HG03066 (cell line): Measurements from ENCODE around the gene SZRD1.

ENCODE experiments used
- ATAC-seq: cut with Tn5 transposase; IDR thresholded peaks from one replicate; pipeline ENCODE4 v1.9.1; 2021; ENCODE audit warnings: low read depth; ENCODE audit not compliant: unreplicated experiment

SZRD1 gene

DNA sequence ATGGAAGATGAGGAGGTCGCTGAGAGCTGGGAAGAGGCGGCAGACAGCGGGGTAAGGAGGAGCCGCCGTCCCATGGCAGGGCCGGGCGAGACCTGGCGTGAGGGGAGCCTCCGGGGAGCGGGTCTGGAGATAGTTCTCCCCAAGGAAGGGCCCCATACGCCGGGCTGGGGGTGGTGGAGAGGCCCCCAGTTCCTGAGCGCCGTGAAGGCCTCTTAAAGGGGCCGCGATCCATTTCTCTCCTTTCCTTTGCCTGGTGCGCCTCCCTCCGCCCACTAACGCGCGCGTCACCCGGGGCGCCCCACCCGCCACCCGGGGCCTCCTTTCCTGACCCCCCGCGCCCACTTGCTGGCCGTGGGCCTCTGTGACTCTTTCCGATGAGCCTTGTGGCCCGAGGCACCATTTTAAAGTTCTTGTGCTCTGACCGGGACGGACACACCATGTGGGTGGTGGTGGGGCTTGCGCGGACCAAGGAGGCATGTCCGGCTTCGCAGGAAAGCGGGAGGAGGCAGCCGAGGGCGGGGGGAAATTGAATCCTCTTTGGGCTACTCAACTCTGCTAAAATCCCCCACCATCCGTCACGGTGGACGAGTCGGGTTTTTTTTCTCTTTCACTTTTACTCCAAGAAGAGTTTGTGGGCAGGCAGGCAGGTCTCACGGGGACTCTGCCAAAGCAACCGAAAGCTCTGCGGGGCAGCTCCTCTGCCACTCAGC is 371 bp downstream of the SZRD1 start:
- ATAC-seq, result peak; percentile 52

DNA sequence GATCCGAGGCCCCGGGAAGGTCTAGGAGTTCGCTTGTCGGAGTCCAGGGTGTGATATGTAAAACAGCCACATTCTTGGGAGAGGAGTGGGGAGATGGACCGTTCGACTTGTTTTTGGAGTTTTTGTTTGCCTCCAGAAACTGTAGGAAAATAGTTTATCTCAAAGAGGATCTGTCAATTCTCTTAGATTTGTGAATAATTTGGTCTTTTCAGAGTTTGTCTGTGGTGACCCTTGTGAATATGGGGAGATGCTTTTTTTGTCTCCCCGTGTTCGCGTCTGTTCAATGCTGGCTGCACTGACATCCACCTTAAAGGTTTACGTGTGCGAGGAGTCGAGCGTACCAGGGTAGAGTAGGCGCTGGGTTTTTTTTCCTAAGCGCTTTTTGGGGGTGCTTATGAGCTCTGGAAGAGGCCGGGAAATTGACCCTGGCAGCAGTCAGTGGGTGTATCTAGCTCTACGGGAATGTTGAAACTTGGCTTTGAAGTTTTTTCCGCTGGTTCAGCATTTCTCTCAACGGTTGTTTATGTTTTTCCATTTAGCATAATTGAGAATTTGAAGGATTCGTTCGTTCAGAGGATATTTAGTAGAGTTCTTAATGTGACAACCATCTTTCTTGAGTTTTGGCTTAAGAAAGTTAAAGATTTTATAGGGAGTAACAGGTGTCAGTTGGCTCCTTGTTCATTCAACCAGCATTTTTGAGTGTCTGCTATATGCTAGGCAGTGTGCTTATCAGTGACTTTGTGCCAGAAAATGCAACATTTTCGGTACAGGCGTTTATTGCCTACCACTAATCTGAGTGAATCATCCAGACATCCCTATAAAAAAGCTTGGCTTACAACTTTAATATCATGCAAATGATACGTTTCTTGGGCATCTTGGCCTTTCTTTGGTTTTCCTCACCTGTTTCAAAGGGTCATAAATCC is 1.2 kb downstream of the SZRD1 start:
- no peak for ATAC-seq

DNA sequence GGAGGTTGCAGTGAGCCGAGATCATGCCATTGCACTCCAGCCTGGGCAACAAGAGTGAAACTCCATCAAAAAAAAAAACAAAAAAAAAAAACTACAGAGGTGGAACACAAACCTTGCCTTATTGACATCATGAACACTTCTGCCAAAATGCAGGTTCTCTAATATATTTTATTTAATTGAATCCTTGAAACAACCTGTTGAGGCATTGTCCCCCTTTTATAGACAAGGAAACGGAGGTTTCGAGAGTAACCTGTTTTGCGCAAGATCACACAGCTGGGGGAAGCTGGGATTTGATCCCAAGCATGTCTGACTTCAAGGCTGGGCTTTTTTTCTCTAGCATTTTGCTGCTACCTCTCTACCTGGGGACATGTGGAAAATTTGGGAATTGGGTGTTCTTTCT is 2.8 kb downstream of the SZRD1 start:
- ATAC-seq, result no peak

DNA sequence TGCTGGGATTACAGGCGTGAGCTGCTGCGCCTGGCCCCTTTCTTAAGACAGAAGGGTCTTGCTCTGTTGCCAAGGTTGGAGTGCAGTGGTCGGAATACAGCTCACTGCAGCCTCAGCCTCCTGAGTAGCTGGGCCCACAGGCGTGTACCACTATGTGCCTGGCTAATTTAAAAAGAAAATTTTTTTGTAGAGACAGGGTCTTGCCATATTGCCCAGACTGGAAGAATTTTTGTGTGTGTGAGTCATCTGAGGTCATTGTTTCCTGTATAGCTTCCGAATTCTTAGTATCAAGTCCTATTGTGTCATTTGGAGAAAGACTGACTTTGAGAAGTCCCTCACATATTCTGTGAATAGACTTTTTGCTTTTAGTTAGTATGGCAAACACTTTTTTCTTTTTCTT is 4.7 kb downstream of the SZRD1 start:
- no peak for ATAC-seq

DNA sequence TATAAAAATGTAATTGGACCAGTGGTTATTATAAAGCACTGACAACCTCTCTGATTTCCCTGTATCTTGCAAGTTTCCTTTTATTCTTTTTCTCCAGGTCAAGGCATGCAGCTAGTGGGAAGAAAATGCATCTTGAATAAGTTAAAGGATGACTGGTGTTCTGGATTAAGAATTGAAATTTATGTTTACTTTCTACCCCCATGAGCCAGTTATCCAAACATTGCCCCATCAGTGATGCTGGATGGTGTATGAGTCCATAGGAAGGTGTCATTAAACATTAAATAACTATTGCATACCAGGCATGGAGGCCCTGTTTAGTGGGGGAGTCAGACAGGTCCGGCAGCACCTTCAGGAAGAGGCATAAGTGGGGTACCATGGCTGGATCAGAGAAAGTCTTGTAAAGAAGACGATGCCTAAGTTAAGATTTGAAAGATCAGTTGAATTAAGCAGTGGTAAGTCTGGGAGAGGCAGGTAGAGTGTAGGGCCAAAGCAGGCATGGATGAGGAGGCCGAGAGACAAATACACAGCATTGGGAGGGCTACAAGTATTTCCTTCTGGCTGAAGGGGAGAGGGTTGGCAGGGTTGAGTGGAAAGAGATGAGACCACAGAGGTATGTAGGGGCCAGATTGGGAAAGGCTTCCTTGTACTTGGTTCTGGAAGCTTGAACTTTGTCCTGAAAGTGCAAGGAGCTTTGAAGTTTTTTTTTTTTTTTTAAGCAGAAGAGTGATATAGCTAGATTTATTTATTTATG is 5.7 kb downstream of the SZRD1 start:
- no peak for ATAC-seq

DNA sequence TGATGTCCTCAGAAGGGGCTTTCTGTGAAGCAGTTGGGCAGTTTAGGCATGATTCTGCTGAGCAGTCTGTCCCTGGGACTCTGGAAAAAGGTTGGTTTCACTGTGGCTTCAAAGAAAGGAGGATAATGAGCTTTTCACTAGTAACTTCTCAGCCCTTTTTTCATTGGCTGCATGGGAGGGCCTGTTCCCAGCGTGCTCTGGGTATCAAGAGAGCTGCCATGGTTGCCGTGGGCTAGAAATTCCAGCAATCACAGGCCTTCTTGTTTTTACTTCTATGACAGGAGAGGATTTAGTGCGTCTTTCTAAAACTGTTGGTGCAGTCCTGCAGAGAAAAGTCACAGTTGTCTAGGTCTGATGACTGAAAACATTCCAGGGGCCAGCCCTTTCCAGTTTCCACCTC is 7.2 kb downstream of the SZRD1 start:
- ATAC-seq, result no peak

DNA sequence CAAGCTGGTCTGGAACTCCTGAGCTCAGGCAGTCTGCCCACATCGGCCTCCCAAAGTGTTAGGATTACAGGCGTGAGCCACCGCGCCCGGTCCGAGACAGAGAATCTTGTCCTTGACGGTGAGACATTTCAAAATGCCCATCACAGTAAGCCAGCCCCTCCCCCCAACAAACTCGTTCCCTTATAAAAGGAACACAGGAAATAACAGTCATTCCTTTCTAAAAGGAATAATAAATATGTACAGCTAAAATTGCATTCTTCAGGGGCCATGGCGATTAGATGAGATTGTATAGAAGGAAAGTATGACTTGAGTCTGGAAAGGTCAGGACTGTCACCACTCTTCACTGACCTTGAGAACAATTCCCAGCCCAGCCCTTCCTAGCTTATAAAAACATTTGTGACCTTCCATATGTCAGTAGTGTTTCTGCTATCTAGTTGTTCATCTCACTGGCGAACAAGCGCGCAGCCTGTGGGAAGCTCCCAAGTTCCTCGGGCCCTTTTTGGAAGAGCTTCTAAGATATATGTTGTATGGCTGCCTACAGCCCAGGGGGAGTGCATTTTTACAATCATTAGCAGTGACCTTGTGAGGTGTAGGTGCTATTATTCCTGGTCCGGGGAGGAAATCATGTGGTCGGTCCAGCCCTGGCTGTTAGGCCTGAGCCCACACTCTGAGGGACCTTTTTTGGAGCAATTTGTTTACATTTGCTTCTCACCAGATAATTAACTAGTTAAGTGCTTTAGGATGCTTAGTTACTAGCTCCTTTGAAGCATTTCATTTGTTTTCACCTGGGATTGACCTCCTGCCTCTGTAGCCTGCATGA is 8.7 kb downstream of the SZRD1 start:
- no peak for ATAC-seq

DNA sequence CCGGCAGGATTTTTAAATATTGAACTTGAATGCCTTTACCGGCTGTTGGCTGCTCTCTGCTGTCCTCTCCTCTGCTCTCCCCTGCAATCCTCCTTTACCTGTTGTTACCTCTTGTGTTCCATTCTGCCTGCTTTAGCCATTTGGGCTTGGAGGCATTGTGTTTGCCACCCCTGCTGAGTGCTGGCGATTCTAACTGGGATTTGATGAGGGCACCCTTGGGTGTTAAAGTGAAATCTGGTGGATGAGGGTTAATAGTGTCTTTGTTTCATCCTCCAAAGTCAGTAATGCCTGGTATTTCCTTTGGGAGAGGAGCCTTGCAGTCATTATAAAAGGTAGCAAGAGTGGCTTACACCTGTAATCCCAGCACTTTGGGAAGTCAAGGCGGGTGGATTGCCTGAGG is 9.9 kb downstream of the SZRD1 start:
- no peak for ATAC-seq

DNA sequence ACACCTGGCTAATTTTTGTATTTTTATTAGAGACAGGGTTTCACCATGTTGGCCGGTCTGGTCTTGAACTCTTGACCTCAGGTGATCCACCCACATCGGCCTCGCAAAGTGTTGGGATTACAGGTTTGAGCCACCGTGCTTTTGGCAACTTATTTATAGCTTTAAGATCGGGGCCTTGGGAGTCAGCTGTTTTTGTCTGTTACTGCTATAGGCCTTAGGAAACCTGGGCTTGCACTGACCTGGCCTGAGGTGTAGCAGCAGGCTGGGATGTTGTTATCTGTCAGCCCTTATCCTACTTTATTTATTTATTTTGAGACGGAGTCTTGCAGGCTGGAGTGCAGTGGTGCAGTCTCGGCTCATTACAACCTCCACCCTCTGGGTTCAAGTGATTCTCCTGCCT is 11.4 kb downstream of the SZRD1 start:
- ATAC-seq, result no peak

DNA sequence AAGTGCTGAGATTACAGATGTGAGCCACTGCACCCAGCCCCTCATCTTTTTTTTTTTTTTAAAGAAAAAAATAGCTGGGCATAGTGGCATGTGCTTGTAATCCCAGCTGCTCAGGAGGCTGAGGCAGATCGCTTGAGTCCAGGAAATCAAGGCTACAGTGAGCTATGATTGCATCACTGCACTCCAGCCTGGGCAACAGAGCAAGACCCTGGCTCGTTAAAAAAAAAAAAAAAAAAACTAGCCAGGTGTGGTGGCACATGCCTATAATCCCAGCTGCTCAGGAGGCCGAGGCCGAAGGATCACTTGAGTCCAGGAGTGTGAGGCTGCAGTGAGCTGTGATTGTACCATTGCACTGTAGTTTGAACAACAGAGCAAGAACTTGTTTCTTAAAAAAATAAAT is 13.8 kb downstream of the SZRD1 start:
- no peak for ATAC-seq

DNA sequence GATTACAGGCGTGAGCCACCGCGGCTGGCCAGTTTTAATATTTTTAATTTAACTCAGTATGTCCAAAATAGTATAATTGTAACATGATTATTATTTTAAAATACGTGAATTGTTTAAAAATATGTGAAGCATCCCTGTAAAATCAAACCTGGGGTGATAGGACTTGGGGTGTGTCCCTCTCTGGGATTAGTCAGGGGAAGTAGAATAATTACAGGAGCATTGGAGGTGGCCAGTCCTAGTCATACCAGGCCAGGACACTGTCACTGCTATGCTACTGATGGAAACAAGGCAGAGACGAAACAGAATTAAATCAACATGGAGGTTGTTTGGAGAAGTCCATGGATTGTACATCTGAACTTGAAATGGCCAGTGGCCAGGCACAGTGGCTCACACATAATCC is 16.8 kb downstream of the SZRD1 start:
- no peak for ATAC-seq

DNA sequence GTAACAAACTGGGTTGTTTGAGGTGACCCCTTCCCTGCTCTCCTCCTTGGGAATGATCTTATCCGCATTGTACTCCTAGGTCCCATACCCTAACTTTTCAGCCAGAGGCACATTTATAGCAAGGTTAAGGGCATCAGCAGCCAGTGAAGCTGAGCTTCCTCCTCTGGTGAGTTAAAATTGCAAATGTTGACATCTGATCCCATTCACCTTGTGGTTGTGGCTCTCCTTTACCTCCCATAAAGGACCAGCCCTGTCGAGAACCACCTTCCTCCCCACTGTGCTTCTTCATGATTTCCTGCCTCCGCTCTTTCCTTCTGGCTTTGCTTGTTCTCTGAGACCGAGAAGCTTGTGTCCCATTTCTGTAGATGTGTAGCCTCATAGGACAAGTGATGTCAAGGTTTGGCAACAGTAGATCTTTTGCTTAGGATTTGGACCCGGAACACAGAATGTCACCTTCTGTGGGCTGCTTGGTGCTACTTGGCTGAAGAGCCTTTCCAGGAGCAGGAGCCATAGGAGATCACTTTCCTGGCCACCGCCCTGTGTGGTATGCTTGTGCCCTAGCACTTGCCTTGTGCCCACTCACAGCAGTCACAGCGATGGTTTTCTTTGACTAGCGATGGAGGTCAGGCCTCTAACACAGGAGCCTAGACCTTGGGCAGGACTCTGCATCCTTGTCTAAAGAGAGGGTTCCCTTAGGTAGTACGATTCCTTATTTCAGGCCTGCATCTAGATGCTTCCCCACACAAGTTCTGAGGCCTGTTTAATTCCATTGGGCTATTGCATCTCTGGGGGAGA is 18.8 kb downstream of the SZRD1 start:
- ATAC-seq, result no peak

DNA sequence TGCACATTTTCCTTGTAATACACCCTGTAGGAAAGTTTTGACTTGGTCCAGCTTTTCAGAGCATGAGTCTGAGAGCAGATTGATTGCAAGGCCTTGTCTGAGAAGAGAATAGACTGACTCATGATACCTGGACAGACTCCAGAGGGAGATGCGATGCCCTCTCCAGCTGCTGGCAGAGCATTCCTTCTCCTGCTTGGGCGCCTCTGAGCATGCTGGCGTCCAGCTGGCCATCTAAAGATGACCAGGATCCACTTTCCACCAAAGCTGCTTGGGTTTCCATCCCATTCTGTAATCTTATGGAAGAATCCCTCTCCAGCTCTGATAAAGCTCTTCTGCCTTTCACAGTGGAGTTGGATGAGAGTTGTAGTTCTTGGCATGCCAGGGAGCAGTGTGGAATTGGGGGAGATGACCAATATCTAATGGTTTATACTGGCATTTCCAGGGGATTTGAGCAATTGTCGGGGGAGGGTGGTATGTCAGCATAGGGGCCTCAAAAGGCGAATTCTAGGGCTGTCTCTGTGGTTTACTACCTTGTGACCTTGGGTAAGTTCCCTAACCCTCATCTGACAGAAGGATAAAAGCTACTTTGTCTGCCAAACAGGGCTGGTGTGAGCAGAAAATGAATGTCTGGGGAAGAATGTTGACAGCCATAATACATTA is 19.5 kb downstream of the SZRD1 start:
- no peak for ATAC-seq

DNA sequence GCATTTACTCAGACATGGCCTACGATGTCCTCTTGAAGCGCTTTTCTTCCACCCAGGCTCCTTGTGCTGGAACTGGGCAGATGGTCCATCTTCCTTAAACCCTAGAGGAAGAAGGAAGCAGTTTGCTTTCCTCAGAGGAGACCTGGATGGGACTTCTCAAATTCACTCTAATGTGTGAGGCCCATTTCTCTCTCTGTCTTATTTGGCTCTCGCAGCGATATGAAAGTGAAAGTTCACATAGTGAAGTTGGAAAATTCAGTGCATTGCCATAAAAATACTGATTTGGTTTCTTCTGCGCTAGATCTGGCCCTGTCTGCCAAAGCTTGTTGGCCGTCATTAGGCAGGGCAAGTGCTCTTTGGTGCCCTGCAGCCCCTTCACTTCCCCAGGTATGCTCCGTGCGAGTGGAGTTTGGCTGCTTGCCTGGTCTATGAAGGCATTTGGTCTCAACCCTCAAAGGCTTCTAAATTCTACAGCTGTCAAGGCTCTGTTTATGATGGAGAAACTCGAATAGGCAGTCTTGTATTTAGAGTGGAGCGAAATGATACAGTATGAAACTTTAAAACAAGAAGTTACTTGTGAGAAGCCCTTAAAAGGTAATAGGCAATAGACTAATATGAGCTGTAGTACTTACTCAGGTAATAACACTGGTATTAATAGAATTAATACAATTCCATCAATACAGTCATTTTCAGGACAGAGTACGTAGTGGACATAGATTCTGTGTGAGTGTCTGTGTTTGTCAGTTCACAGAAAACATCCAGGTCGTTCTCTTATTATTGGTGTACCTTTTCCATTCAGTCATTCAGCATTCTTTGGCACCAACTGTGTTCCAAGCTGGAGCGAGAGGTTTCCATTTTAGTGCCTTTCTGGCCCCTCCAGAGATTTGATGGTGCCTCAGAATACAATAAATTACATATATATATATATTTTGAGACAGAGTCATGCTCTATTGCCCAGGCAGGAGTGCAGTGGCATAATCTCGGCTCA is 20.5 kb downstream of the SZRD1 start:
- ATAC-seq, result no peak

DNA sequence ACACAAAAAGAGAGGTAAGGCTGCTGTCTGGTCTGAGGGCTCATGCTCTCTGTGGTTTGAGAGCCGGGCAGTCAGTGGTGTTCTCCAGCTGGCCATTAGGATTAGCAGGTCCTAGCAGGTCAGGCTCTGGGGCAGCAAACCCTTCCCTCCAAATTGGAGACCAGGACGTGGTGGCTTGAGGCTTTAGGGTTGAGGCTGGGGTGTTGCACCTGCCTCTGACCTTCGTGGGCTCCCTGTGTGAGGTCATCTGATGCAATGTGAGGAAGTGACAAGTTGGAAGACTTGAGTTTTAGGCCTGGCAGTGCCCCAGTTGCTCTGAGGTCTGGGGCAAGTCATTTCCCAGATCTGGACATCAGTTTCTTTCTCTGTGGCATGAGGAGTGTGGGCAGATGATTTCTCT is 24.4 kb downstream of the SZRD1 start:
- no peak for ATAC-seq

DNA sequence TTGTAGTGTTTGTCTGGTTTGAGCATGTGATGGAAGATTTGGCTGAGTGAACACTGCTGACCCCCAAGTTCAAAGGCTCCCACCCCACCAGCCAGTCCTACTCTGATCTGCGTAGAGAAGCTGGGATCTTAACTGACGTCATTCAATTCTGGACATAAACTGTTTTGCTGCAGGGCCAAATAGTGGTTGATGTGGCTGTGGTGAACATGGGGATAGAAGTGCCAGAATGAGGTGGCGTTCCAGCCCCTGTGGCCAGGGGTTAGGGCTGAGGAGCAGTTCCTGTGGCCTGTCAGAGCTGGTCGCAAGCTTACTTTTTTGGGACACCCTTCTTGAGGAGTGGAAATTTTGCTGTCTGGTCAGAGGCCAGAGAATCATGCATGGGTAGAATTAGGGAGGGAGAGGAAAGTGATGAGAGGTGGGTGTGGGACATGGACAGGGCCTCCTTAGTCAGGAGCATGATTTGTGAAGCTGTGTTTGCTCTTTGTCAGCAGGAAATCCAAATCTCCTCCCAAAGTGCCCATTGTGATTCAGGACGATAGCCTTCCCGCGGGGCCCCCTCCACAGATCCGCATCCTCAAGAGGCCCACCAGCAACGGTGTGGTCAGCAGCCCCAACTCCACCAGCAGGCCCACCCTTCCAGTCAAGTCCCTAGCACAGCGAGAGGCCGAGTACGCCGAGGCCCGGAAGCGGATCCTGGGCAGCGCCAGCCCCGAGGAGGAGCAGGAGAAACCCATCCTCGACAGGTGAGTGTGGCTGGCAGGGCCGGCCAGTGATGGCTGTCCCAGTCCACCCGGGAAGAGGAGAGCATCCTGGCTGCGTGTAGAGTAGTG is 25.9 kb downstream of the SZRD1 start:
- ATAC-seq, result no peak
